Nephron progenitor cell (in vitro differentiated cells): ENCODE results near the gene CNGB1.

Experiments used
- DNase-seq: peaks from one replicate; pipeline ENCODE4 v3.0.0; 2021
- H3K27ac Mint-ChIP-seq: 2 replicates; pipeline ENCODE4 v1.8.0; 2021; ENCODE audit warnings: mild to moderate bottlenecking, moderate library complexity, mixed read lengths
- H3K27me3 Mint-ChIP-seq: 2 replicates; pipeline ENCODE4 v1.8.0; 2021; ENCODE audit warnings: mild to moderate bottlenecking, low read depth, mixed read lengths; ENCODE audit not compliant: poor library complexity
- H3K36me3 Mint-ChIP-seq: 2 replicates; pipeline ENCODE4 v1.8.0; 2021; ENCODE audit warnings: low read depth, mixed read lengths
- H3K4me1 Mint-ChIP-seq: 2 replicates; pipeline ENCODE4 v1.8.0; 2021; ENCODE audit warnings: mixed read lengths
- H3K4me3 Mint-ChIP-seq: 2 replicates; pipeline ENCODE4 v1.8.0; 2021; ENCODE audit warnings: mild to moderate bottlenecking, moderate library complexity, mixed read lengths
- H3K9me3 Mint-ChIP-seq: 2 replicates; pipeline ENCODE4 v1.8.0; 2021; ENCODE audit warnings: mild to moderate bottlenecking, moderate library complexity, mixed read lengths
- TF ChIP-seq, protein P1 (sequence below): fragments of 200-600 bp; sonication (generic); IDR thresholded peaks from 2 replicates; pipeline ENCODE4 v1.5.0; 2021; ENCODE audit warnings: antibody characterized with exemption

The CNGB1 gene

GRCh38 chr16:57866529-57866918 is 104.4 kb downstream of the CNGB1 start:
- DNase-seq: no peak
- Mint-ChIP-seq H3K27ac (no peak overlapping the region), H3K9me3 (no peaks in the 10 kb centered on the region), H3K4me3 (no peak overlapping the region), H3K4me1 (peaks cover 24% of the 10 kb centered on the region), H3K36me3 (no peaks in the 10 kb centered on the region), H3K27me3 (peaks cover 8% of the 10 kb centered on the region)
- TF ChIP-seq, protein P1, sequence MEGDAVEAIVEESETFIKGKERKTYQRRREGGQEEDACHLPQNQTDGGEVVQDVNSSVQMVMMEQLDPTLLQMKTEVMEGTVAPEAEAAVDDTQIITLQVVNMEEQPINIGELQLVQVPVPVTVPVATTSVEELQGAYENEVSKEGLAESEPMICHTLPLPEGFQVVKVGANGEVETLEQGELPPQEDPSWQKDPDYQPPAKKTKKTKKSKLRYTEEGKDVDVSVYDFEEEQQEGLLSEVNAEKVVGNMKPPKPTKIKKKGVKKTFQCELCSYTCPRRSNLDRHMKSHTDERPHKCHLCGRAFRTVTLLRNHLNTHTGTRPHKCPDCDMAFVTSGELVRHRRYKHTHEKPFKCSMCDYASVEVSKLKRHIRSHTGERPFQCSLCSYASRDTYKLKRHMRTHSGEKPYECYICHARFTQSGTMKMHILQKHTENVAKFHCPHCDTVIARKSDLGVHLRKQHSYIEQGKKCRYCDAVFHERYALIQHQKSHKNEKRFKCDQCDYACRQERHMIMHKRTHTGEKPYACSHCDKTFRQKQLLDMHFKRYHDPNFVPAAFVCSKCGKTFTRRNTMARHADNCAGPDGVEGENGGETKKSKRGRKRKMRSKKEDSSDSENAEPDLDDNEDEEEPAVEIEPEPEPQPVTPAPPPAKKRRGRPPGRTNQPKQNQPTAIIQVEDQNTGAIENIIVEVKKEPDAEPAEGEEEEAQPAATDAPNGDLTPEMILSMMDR: no peak

- TF ChIP-seq, protein P1: no peak
- Mint-ChIP-seq H3K36me3 (no peaks in the 10 kb centered on the region), H3K4me3 (no peak overlapping the region), H3K4me1 (peaks cover 24% of the 10 kb centered on the region), H3K9me3 (no peaks in the 10 kb centered on the region), H3K27ac (no peak overlapping the region), H3K27me3 (peaks cover 8% of the 10 kb centered on the region)
- no peak for DNase-seq
These were observed 105.0 kb downstream of the CNGB1 start for GRCh38 chr16:57865746-57866528.

- H3K27ac Mint-ChIP-seq: no peak overlapping the region
- TF ChIP-seq, protein P1: no peak
These were observed 107.3 kb downstream of the CNGB1 start for GRCh38 chr16:57863434-57864160.

DNA sequence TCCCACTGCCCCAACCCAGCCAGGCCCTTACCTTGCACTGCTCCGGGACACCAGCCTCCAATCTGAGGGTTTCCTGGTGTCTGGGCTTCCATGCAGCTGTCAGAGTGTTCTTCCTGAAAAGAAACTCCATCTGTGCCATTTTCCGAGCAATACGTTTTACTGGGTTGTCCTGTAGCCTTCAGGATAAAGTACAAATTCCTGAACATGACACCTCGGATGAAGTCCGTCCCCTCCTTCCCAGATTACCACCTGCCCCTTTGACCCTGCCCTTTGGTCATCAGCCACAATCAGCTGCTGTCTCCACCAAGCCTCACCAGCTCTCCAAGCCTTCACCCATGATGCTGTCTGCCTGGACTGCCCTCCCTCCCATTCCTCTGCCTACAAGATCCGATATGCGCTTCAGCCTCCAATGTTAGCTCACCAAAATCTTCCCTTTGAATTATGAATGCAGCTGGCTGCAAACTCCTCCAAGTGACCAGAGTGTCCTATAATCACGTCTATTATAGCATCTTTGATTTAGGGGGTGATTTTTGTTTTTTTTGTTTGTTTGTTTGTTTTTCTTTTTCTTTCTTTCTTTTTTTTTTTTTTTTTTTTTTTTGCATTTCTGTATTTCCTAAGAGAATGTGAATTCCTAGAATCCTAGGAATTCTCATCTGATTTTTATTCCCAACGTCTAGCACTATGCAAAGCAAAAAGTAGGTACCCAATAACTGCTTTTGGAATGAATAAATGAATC is 108.1 kb downstream of the CNGB1 start:
- DNase-seq: peak; percentile 28
- peaks cover 24% of the 10 kb centered on the region for H3K4me1 Mint-ChIP-seq
- H3K36me3 Mint-ChIP-seq: no peaks in the 10 kb centered on the region
- TF ChIP-seq, protein P1: no peak
- peak overlapping the region; percentile 25 for H3K4me3 Mint-ChIP-seq
- no peaks in the 10 kb centered on the region for H3K9me3 Mint-ChIP-seq
- H3K27me3 Mint-ChIP-seq: peaks cover 8% of the 10 kb centered on the region
- H3K27ac Mint-ChIP-seq: peak overlapping the region; percentile 53

More at GRCh38 chr16:57863434-57864160, 107.3 kb downstream of the CNGB1 start:
- peak; percentile 41 for DNase-seq
- Mint-ChIP-seq H3K4me1 (peaks cover 24% of the 10 kb centered on the region), H3K36me3 (no peaks in the 10 kb centered on the region), H3K27me3 (peaks cover 11% of the 10 kb centered on the region), H3K9me3 (no peaks in the 10 kb centered on the region), H3K4me3 (no peak overlapping the region)

- Mint-ChIP-seq H3K27ac (no peak overlapping the region), H3K9me3 (no peaks in the 10 kb centered on the region), H3K27me3 (peaks cover 11% of the 10 kb centered on the region), H3K4me1 (peaks cover 16% of the 10 kb centered on the region), H3K36me3 (no peaks in the 10 kb centered on the region), H3K4me3 (no peak overlapping the region)
- DNase-seq: no peak
- TF ChIP-seq, protein P1: peak; percentile 26
These were observed 111.6 kb downstream of the CNGB1 start for GRCh38 chr16:57859331-57859730.
